Choroid plexus epithelial cell (primary cell): Measurements from ENCODE around the gene LMOD1.
"Not testable (repeated sequence)": the region's sequence is repeated elsewhere in the genome, so short reads cannot be mapped to it uniquely, and the experiment has no call there.

ENCODE experiments used
- DNase-seq: peaks from one replicate; pipeline ENCODE4 v3.0.0-alpha.2; 2010; ENCODE audit warnings: low read depth
- H3K4me3 ChIP-seq: 2 replicates; pipeline ENCODE4 v1.5.1; 2011; ENCODE audit warnings: low read depth, mild to moderate bottlenecking, control low read depth, low read length, moderate library complexity
- CTCF ChIP-seq: conservative IDR thresholded peaks from 2 replicates; pipeline ENCODE4 v1.5.1; 2011; ENCODE audit warnings: low read depth, mild to moderate bottlenecking, control low read depth, inconsistent platforms, low read length, moderate library complexity

Gene LMOD1

GRCh38 chr1:201874672-201875071 is 71.7 kb downstream of the LMOD1 start:
- H3K4me3 ChIP-seq, result no peak overlapping the region
- DNase-seq, result no peak
- TF ChIP-seq CTCF, result no peak

GRCh38 chr1:201870397-201870796 is 76.0 kb downstream of the LMOD1 start:
- DNase-seq, result no peak
- H3K4me3 ChIP-seq, result no peak overlapping the region
- TF ChIP-seq CTCF, result no peak

- TF ChIP-seq CTCF, result no peak
- no peak overlapping the region for H3K4me3 ChIP-seq
- no peak for DNase-seq
These were observed 84.9 kb downstream of the LMOD1 start for GRCh38 chr1:201861448-201861847.

- no peak for DNase-seq
- TF ChIP-seq CTCF, result no peak
These were observed 86.9 kb downstream of the LMOD1 start for GRCh38 chr1:201859424-201859823.

GRCh38 chr1:201856722-201857121 is 89.6 kb downstream of the LMOD1 start:
- not testable (repeated sequence) for DNase-seq

More at GRCh38 chr1:201859424-201859823, 86.9 kb downstream of the LMOD1 start:
- H3K4me3 ChIP-seq, result no peak overlapping the region

GRCh38 chr1:201851949-201852348 is 94.4 kb downstream of the LMOD1 start:
- no peak for TF ChIP-seq CTCF
- no peak for DNase-seq
- no peak overlapping the region for H3K4me3 ChIP-seq

More at GRCh38 chr1:201856722-201857121, 89.6 kb downstream of the LMOD1 start:
- not testable (repeated sequence) for H3K4me3 ChIP-seq

GRCh38 chr1:201850053-201850397 is 96.3 kb downstream of the LMOD1 start:
- TF ChIP-seq CTCF, result no peak
- peak; percentile 79 for DNase-seq
- H3K4me3 ChIP-seq, result no peak overlapping the region
